GM08714 (cell line): ENCODE measurements around the gene SIGLEC9.

Experiments used
- H3K4me3 ChIP-seq: fragments of 200-500 bp; sonication (Bioruptor generic); 2 replicates; pipeline ENCODE4 v1.5.1; 2014; ENCODE audit warnings: mild to moderate bottlenecking, low read length, inconsistent platforms
- ZNF274 ChIP-seq: IDR thresholded peaks from 2 replicates; pipeline ENCODE4 v1.6.1; 2012; ENCODE audit warnings: mild to moderate bottlenecking, low read depth, low read length

Gene SIGLEC9

DNA sequence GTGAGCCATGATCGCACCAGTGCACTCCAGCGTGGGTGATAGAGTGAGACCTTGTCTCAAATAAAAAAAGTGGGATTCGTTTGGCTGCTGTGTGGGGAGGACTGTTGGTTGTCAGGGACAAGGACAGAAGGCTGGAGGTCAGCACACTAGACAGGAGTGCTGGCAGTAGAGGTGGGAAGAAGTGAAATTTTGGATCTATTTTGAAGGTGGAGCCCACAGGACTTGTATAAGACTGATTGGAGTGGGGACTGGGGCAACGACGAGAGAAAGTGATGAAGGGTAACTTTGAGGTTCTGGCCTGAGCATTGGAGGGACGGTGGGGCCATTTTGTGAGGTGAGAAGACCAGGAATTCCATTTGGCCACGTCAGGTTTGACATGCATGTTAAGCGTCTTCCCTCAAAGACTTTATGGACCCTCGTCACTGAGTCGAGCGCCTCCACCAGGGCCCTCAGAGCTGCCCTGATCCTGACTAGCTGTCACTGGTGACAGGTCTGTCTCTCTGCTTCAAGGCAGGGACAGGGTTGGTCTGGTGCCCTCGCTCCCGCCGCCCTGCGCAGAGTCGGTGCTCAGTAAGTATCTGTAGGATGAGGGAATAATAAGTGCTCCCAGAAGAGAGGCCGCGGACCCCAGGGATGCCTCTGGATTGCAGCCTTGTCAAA, 17.2 kb upstream of the SIGLEC9 start:
- H3K4me3 ChIP-seq = peak overlapping the region; percentile 83
- TF ChIP-seq ZNF274 = no peak

DNA sequence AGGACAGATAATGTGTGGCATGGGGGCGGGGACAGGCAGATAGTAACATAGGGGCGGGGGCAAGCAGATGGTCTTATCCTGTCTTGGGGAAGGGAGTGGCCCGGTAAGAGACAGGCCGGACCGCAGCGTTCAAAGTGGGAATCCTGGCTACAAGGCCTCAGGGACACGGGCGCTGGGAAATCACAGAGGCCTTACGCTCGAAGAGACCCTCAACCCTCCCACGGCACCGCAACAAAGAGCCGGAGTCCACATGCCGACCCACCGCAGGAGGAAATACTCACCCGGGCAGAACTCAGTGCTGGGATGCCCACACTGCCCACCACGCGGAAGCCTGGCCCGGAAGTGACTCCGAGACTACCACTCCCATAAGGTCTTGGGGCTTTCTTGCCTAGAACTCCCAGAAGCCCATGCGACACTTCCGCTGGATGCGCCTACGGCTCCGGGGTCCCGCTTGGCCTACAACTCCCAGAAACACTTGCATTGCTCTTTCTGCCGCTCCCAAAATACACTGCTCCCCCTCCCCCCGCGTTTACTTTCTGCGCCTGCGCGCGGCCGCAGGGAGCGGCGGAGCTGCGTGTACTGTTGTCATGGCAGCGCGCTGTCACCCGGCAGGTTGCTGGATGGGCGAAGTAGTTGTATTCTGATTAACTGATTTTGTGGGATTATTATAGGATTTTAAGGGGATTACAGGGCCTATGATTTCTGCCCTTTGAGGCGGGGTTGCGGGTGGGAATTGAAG, 16.5 kb upstream of the SIGLEC9 start, which contains the start of gene CTU1:
Gene CTU1 (minus strand): TSS at position 344 of the 739 bp plus-strand sequence. CDS start 3,840 bp downstream, outside the sequence.
- H3K4me3 ChIP-seq = peak within 1 kb of the TSS; percentile 83
- TF ChIP-seq ZNF274 = no peak

DNA sequence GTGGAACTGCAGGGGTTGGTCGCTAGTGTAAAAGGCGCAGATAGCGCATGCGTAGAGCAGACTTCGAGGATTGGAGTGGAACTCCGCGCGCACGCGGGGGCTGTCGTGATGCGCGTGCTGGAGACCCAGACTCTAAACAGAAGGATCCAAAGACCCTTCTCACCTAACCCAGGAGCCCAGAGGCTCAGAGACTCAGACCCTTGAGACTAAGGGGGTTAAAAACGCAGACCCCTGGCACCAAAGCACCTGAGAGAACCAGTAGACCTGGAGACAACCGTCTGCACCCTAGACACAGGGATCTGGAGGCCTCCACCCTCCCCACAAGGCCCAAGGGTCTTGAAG, 15.9 kb upstream of the SIGLEC9 start:
- no peak for TF ChIP-seq ZNF274
- H3K4me3 ChIP-seq = peak overlapping the region; percentile 50; the same call in 1 of the 2 replicates

DNA sequence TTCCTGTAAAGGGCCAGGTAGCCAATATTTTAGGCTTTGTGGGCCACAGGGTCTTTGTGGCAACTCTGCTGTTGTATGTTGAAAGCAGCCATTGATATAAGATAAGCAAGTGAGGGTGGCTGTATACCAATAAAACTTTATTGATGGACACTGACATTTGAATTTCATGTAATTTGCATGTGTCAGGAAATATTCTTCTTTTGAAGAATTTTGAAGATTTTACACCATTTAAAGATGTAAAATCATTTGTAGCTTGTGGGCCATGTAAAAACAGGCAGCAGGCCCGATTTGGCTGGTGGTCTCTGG, 14.1 kb upstream of the SIGLEC9 start:
- no peak for TF ChIP-seq ZNF274
- no peak overlapping the region for H3K4me3 ChIP-seq

DNA sequence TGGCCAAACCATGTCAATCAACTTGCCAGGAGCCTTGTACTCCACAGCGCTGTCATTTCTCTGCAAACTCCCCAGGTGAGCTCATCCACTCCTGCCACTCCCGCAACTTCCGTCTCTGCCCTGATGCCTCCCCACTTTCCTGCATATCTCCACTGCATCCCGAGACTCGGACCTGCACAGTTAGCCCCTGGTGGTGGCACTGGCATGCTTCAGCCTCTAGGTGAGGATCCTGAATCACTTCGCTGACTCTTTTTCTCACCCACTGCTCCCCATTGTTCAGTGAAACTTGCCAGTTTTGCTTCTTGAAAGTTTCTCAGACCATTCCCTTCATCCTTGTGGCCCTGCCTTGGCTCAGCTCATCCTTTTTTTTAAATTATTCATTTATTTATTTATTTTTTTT, 13.1 kb upstream of the SIGLEC9 start:
- no peak for TF ChIP-seq ZNF274
- no peak overlapping the region for H3K4me3 ChIP-seq

DNA sequence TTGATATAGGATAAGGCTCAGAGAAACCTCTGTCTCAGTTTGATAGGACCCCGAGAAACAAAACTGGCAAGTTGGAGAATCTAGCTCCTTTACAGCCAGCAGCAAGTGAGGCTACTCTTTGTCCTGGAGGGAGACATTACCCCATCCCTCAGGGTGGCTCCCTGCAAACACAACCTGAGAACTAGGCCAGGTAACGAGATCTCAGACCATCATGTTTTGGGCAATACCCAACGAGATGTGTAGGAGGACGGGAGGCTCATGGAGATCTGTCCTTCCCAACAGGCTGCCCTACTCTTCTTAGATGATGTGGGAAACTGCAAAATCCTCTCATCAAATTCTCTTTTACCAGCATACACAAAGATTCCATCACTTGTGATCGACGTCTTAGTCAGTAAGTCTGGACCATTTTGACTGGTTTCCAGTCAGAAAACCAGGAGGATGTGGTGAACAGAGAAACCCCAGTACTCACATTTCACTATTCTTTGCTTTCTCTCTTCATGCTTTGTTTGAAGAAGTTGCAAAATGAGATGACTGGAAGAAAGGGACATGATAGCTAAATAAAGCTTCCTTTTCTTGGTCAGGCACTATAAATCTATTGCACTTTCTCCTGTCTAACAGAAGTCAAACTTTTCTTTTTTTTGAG, 10.5 kb upstream of the SIGLEC9 start:
- TF ChIP-seq ZNF274 = no peak
- H3K4me3 ChIP-seq = no peak overlapping the region

DNA sequence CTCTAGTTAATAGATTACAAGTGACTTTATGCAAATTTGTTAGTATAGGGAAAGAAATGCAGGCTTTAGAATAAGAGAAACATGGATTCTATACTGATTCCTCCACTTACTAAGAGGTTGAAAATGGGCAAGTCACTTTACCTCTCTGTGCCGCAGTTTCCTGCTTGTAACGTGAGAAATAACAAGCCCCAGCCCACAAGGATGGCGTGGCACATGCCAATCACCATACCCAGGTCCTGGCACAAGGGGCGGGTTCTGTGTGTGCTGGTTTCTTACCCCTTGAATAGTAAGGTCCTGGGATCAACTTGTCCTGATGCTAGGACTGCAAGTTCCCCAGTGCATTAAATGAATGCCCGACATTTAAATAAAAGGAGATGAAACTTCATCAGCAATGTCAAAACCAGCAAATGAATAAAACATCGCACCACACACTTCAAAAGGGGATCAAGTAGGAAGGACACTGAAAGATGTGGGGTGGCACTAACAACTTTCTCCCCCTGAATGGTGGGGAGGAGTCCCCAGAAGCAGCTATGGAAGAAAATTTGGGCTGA, 7.9 kb upstream of the SIGLEC9 start:
- no peak overlapping the region for H3K4me3 ChIP-seq
- no peak for TF ChIP-seq ZNF274

DNA sequence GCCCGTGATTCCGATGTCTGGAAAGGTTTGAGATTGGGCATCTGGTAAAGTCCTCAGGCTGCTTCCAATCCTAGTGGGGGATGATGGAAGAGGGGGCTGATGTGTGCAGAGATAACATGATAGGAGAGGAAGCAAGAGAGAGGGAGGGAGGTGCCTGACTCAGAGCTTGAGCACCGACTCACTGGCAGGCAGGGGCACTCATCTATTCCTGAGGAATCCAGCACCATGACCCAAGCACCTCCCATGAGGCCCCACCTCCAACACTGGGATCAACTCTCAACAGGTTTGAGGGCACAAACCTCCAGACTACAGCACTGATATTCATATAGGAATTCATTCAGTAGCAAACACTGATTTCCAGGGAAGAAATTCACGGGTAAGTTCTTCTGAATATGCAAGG, 5.6 kb upstream of the SIGLEC9 start:
- TF ChIP-seq ZNF274 = no peak
- H3K4me3 ChIP-seq = no peak overlapping the region

DNA sequence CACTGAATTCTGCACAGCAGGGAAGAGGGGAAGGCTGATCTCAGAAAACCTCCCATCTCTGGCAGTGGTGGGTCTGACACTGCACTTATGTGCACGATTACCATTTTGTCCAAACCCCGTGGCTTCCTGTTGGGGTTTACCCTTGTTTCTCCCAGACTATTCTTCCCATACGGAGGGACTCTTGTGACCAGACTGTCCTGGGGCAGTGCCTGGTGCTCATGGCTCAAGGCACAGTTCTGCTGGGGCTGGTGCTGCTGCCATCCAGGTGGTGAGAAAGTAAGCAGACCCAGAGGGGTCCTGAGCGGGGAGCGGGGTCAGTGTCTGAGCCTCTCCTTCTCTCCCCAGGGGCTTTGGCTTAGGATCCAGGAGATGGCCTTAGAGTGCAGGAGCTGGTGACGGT, 5.1 kb upstream of the SIGLEC9 start:
- H3K4me3 ChIP-seq = no peak overlapping the region
- no peak for TF ChIP-seq ZNF274

DNA sequence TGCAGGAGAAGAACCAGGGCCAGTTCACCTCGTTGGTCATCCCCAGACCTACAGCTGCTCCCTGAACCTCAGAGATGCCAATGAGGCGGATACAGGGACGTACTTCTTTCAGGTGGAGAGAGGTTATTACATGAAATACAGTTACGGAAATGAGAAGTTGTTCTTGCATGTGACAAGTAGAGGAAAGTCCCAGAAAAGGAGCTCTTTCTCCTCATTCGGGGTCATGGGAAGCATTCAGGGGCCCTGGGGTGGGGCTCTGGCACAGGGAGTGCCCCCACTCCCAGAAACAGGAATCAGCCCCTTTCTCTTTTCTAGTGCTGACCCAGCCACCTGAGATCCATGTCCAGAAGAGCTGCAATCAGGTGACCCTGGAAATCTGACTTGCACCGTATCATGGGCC, 4.5 kb upstream of the SIGLEC9 start:
- H3K4me3 ChIP-seq = no peak overlapping the region
- no peak for TF ChIP-seq ZNF274

DNA sequence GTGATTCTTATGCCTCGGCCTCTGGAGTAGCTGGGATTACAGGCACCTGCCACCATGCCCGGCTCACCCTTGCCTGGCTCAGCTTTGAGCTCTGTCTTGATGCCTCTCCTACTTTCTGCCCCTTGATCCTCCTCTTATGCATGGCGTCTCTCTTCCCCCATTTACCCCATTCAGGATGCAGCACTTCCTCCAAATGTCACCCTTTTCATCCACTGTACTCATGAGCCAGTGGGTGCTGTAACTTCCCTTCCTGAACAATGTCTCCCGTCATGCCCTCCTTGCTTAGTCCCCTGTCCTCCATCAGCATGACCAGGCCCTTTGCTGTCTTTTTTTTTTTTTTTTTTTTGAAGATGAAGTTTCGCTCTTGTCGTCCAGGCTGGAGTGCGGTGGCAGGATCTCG, 3.4 kb upstream of the SIGLEC9 start:
- TF ChIP-seq ZNF274 = no peak
- H3K4me3 ChIP-seq = no peak overlapping the region

DNA sequence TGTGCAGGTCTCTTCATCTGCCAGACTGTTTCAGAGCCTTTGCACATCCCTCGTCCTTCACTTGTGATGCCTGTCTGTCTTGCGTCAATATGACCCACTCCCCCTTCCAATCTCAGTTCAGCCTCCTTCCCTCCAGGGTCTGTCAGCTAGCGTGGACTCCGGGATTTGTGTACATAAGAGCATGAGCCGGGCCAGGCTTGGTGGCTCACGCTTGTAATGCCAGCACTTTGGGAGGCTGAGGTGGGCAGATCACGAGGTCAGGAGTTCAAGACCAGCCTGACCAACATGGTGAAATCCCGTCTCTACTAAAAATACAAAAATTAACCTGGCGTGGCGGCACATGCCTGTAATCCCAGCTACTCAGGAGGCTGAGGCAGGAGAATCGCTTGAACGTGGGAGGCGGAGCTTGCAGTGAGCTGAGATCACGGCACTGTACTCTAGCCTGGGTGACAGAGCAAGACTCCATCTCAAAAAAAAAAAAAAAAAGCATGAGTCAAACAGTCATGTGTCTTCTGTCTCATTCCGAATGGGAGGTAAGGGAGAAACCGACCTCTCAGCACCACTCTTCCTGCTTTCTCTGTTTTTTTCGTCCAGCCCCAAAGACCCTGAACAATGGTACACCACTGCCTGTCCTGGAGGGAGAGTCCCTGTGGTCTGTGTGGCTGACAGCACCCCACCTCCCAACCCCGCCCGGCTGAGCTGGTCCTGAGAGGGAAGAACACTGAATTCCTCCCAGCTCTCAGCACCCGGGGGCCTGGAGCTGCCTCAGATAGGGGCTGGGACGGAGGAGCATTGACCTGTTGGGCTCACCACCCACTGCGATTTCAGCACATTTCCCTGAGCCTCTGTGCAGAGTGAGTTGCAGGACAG, 2.4 kb upstream of the SIGLEC9 start:
- no peak overlapping the region for H3K4me3 ChIP-seq

DNA sequence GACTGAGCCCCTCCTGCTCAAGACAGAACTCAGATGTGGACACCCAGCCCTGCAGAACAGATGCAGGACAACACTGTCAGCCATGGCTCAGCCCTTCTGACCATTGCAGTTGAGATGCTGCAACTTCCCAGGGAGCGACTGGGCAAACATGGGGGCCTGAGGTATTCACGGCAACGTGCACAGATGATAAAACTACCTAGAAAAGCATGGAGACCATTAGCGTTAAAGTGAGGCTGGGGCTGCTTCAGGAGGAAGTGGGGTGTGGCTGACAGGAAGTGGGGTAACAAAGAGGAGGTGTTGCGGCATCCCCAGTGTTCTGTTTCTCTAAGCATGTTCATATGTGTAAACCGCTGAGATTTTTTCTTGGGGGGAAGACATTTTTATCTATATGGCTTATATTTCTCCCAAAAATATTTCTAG, 1.3 kb upstream of the SIGLEC9 start:
- TF ChIP-seq ZNF274 = no peak
- H3K4me3 ChIP-seq = no peak overlapping the region

More for the DNA sequence above, 2.4 kb upstream of the SIGLEC9 start:
- TF ChIP-seq ZNF274 = no peak

DNA sequence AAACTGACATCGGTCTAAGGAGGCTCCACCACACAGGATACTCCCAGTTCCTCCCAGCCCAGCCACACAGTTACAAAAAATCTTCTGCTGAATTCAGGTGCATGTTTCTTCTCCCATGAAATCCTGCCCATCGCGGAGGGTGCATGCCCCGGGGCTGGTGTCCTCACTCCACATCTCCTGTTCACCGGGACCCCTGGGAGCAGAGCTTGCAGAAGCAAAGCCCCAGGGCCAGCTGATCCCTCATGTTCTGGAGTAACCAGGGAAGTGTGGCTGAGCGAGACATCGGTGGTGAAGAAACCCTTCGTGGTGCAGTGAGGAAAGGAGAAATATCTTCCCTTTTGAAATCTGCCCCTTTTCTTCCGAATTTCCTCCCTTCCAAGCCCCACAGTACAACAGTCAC, 904 bp upstream of the SIGLEC9 start:
- TF ChIP-seq ZNF274 = no peak
- H3K4me3 ChIP-seq = no peak overlapping the region
